H9 (cell line): ENCODE data around the gene NACC2. TPM values are rescaled to one million over a fixed set of nuclear protein-coding genes. Genes with fewer than 3 reads are reported as not detected.

Experiments used
- DNase-seq: peaks from one replicate; pipeline ENCODE4 v3.0.0-alpha.2; 2017
- H2AFZ ChIP-seq: one replicate; pipeline ENCODE4 v1.6.1; 2013; ENCODE audit warnings: mild to moderate bottlenecking, low read length, control low read depth, moderate library complexity
- H2AK5ac ChIP-seq: 2 replicates; pipeline ENCODE4 v1.6.1; 2013; ENCODE audit warnings: low read length, control low read depth, mixed read lengths; ENCODE audit not compliant: insufficient read length
- H2BK120ac ChIP-seq: one replicate; pipeline ENCODE4 v1.6.1; 2013; ENCODE audit warnings: low read depth, mild to moderate bottlenecking, low read length, control low read depth, inconsistent platforms; ENCODE audit not compliant: poor library complexity, severe bottlenecking
- H2BK12ac ChIP-seq: 2 replicates; pipeline ENCODE4 v1.6.1; 2013; ENCODE audit warnings: low read length, control low read depth, mixed read lengths, low read depth; ENCODE audit not compliant: insufficient read length
- H2BK15ac ChIP-seq: 2 replicates; pipeline ENCODE4 v1.6.1; 2013; ENCODE audit warnings: low read depth, low read length, control low read depth
- H2BK20ac ChIP-seq: one replicate; pipeline ENCODE4 v1.6.1; 2013; ENCODE audit warnings: low read depth, mild to moderate bottlenecking, low read length, control low read depth, inconsistent platforms; ENCODE audit not compliant: poor library complexity, severe bottlenecking
- H2BK5ac ChIP-seq: 2 replicates; pipeline ENCODE4 v1.6.1; 2013; ENCODE audit warnings: low read length, control low read depth, mixed read lengths; ENCODE audit not compliant: insufficient read length
- H3K14ac ChIP-seq: 2 replicates; pipeline ENCODE4 v1.6.1; 2013; ENCODE audit warnings: low read length, control low read depth; ENCODE audit not compliant: insufficient read depth
- H3K18ac ChIP-seq: 2 replicates; pipeline ENCODE4 v1.6.1; 2013; ENCODE audit warnings: low read depth, mild to moderate bottlenecking, mixed read lengths, low read length, control low read depth; ENCODE audit not compliant: insufficient read length
- H3K23ac ChIP-seq: 2 replicates; pipeline ENCODE4 v1.6.1; 2013; ENCODE audit warnings: low read length, control low read depth, mixed read lengths, low read depth; ENCODE audit not compliant: insufficient read length
- H3K23me2 ChIP-seq: 2 replicates; pipeline ENCODE4 v1.6.1; 2013; ENCODE audit warnings: low read depth, mild to moderate bottlenecking, mixed read lengths, low read length, control low read depth; ENCODE audit not compliant: insufficient read length, poor library complexity, severe bottlenecking
- H3K27ac ChIP-seq: 2 replicates; pipeline ENCODE4 v1.5.1; 2013; ENCODE audit warnings: low read length, control low read depth, mixed read lengths, low read depth; ENCODE audit not compliant: insufficient read length
- H3K27me3 ChIP-seq: 2 replicates; pipeline ENCODE4 v1.6.1; 2013; ENCODE audit warnings: low read length, control low read depth, inconsistent platforms; ENCODE audit not compliant: insufficient read depth
- H3K4ac ChIP-seq: 2 replicates; pipeline ENCODE4 v1.6.1; 2013; ENCODE audit warnings: low read depth, mild to moderate bottlenecking, control low read depth, inconsistent platforms, low read length, moderate library complexity
- H3K4me1 ChIP-seq: 2 replicates; pipeline ENCODE4 v1.6.1; 2013; ENCODE audit warnings: low read length, control low read depth, inconsistent platforms; ENCODE audit not compliant: insufficient read depth
- H3K4me2 ChIP-seq: 2 replicates; pipeline ENCODE4 v1.6.1; 2013; ENCODE audit warnings: low read length, control low read depth, mixed read lengths; ENCODE audit not compliant: insufficient read length, insufficient read depth
- H3K56ac ChIP-seq: 2 replicates; pipeline ENCODE4 v1.6.1; 2013; ENCODE audit warnings: low read depth, mild to moderate bottlenecking, mixed read lengths, low read length, control low read depth; ENCODE audit not compliant: insufficient read length
- H3K79me1 ChIP-seq: 2 replicates; pipeline ENCODE4 v1.6.1; 2013; ENCODE audit warnings: low read depth, mild to moderate bottlenecking, moderate library complexity, low read length, control low read depth, inconsistent platforms; ENCODE audit not compliant: insufficient read depth, poor library complexity, severe bottlenecking
- H3K79me2 ChIP-seq: 2 replicates; pipeline ENCODE4 v1.6.1; 2013; ENCODE audit warnings: low read length, control low read depth, inconsistent platforms; ENCODE audit not compliant: insufficient read depth
- H3K9ac ChIP-seq: 2 replicates; pipeline ENCODE4 v1.6.1; 2013; ENCODE audit warnings: low read length, control low read depth, mixed read lengths; ENCODE audit not compliant: insufficient read length; ENCODE audit errors: extremely low read depth
- H3K9me3 ChIP-seq: one replicate; pipeline ENCODE4 v1.6.1; 2013; ENCODE audit warnings: low read depth, low read length, inconsistent platforms; ENCODE audit not compliant: control insufficient read depth
- H3T11ph ChIP-seq: one replicate; pipeline ENCODE4 v1.6.1; 2013; ENCODE audit warnings: mild to moderate bottlenecking, low read length, control low read depth, inconsistent platforms
- H4K20me1 ChIP-seq: one replicate; pipeline ENCODE4 v1.6.1; 2013; ENCODE audit not compliant: control insufficient read depth, insufficient read length, insufficient read depth
- H4K5ac ChIP-seq: 2 replicates; pipeline ENCODE4 v1.6.1; 2013; ENCODE audit warnings: low read depth, mild to moderate bottlenecking, mixed read lengths, low read length, control low read depth; ENCODE audit not compliant: insufficient read length
- H4K8ac ChIP-seq: replicated peaks from 2 replicates; pipeline ENCODE4 v1.6.1; 2013; ENCODE audit warnings: low read length, control low read depth, mixed read lengths, low read depth; ENCODE audit not compliant: insufficient read length
- H4K91ac ChIP-seq: 2 replicates; pipeline ENCODE4 v1.6.1; 2013; ENCODE audit warnings: low read depth, mild to moderate bottlenecking, moderate library complexity, mixed read lengths, low read length, control low read depth; ENCODE audit not compliant: insufficient read length
- H3K27ac Mint-ChIP-seq, 3 experiments: 2 replicates in 2 of 3; 3 replicates in 1 of 3; pipeline ENCODE4 v1.8.0; 2020 to 2021; ENCODE audit warnings: mixed read lengths in 3 of 3, mild to moderate bottlenecking in 1 of 3, moderate library complexity in 1 of 3
- H3K27me3 Mint-ChIP-seq: 2 replicates; pipeline ENCODE4 v1.8.0; 2021; ENCODE audit warnings: low read depth, mild to moderate bottlenecking, moderate library complexity, mixed read lengths
- H3K36me3 Mint-ChIP-seq, 3 experiments: 2 replicates in 2 of 3; 3 replicates in 1 of 3; pipeline ENCODE4 v1.8.0; 2020 to 2021; ENCODE audit warnings: low read depth in 3 of 3, mixed read lengths in 3 of 3; ENCODE audit not compliant: insufficient read depth in 1 of 3
- H3K4me1 Mint-ChIP-seq, 2 experiments: 2 replicates each; pipeline ENCODE4 v1.8.0; 2020; ENCODE audit warnings: mixed read lengths in 2 of 2
- H3K4me3 Mint-ChIP-seq, 2 experiments: 2 replicates in 1 of 2; 3 replicates in 1 of 2; pipeline ENCODE4 v1.8.0; 2020 to 2021; ENCODE audit warnings: mild to moderate bottlenecking in 2 of 2, mixed read lengths in 2 of 2, moderate library complexity in 1 of 2
- H3K9me3 Mint-ChIP-seq, 2 experiments: 2 replicates in 1 of 2; 3 replicates in 1 of 2; pipeline ENCODE4 v1.8.0; 2020; ENCODE audit warnings: mild to moderate bottlenecking in 2 of 2, mixed read lengths in 2 of 2, moderate library complexity in 1 of 2
- CTCF ChIP-seq: fragments of 200-600 bp; sonication (generic); conservative IDR thresholded peaks from 3 replicates; pipeline ENCODE4 v1.8.0; 2021; ENCODE audit warnings: antibody characterized with exemption, mild to moderate bottlenecking
- WGBS: extraction: QIAGEN DNeasy Blood & Tissue Kit; methylation state at CpG from one replicate; pipeline ENCODE4 v1.1.7; 2013; ENCODE audit warnings: missing lambda C conversion rate, low lambda C conversion rate, mixed read lengths; ENCODE audit not compliant: insufficient read length; ENCODE audit errors: extremely low coverage; 5-methylcytosine and 5-hydroxymethylcytosine counted together
- total RNA-seq: library from RNA; stranded (reverse); gene quantifications from 2 replicates; pipeline ENCODE4 v1.2.1, GENCODE V29; 2021

The NACC2 gene
- total RNA-seq, 1 experiment from 2014 or later = 11.5 TPM

- H3K9me3 ChIP-seq = no peaks in the 10 kb centered on the region
- no peak overlapping the region for H3K14ac ChIP-seq
- no peak overlapping the region for H3K27ac ChIP-seq
- Mint-ChIP-seq H3K27ac (peak overlapping the region in 1 of 3 experiments; percentile 57; a peak in 1 of 7 replicates), H3K27me3 (peaks cover 20% of the 10 kb centered on the region), H3K4me3 (no peak overlapping the region), H3K9me3 (peaks cover 3 to 5% of the 10 kb centered on the region in 2 experiments; a peak in 3 of 5 replicates), H3K36me3 (no peaks in the 10 kb centered on the region; a peak in 1 of 7 replicates), H3K4me1 (peaks cover 3 to 4% of the 10 kb centered on the region in 2 experiments; a peak in 2 of 4 replicates)
- no peak for TF ChIP-seq CTCF
- H3K79me1 ChIP-seq = no peaks in the 10 kb centered on the region
- H2BK12ac ChIP-seq = no peak overlapping the region
- no peak overlapping the region for H3K4ac ChIP-seq
- H3T11ph ChIP-seq = no peak overlapping the region
- no peak overlapping the region for H3K56ac ChIP-seq
- no peak overlapping the region for H2AFZ ChIP-seq
- no peak overlapping the region for H2AK5ac ChIP-seq
- H3K9ac ChIP-seq = no peak overlapping the region
- H3K27me3 ChIP-seq = no peaks in the 10 kb centered on the region
- no peak overlapping the region for H3K23ac ChIP-seq
- no peaks in the 10 kb centered on the region for H3K79me2 ChIP-seq
- DNase-seq = no peak
- H4K20me1 ChIP-seq = no peaks in the 10 kb centered on the region
- H3K4me2 ChIP-seq = no peak overlapping the region
- H2BK5ac ChIP-seq = no peak overlapping the region
- no peak overlapping the region for H3K18ac ChIP-seq
- no peaks in the 10 kb centered on the region for H3K23me2 ChIP-seq
- no peak overlapping the region for H2BK20ac ChIP-seq
- no peak overlapping the region for H4K8ac ChIP-seq
- no CpG with 5 or more reads among the region's 2 CpGs for WGBS
- no peak overlapping the region for H2BK15ac ChIP-seq
- H3K4me1 ChIP-seq = no peaks in the 10 kb centered on the region
- H4K5ac ChIP-seq = no peak overlapping the region
- no peak overlapping the region for H2BK120ac ChIP-seq
- no peak overlapping the region for H4K91ac ChIP-seq
Observed at GRCh38 chr9:136124976-136125692, 30.0 kb upstream of the NACC2 start.
